DOHH2 (cell line): ENCODE results near the gene UFL1.

Source experiments
- H3F3A ChIP-seq: fragments of 200-600 bp; sonication (generic), shearing (Covaris generic); 2 replicates; pipeline ENCODE4 v1.6.0; 2016; ENCODE audit warnings: antibody characterized with exemption, mild to moderate bottlenecking; ENCODE audit not compliant: control insufficient read depth, insufficient read depth
- H3K27ac ChIP-seq: fragments of 200-600 bp; sonication (generic); 2 replicates; pipeline ENCODE4 v1.5.1; 2014; ENCODE audit warnings: low read depth, mild to moderate bottlenecking, low read length, moderate library complexity
- H3K27me3 ChIP-seq: fragments of 200-600 bp; sonication (generic); 2 replicates; pipeline ENCODE4 v1.6.1; 2014; ENCODE audit warnings: mild to moderate bottlenecking, low read length, mixed read lengths; ENCODE audit not compliant: control insufficient read depth
- H3K36me3 ChIP-seq: fragments of 200-600 bp; sonication (generic); 2 replicates; pipeline ENCODE4 v1.6.1; 2014; ENCODE audit warnings: mild to moderate bottlenecking, low read length, moderate library complexity, mixed read lengths; ENCODE audit not compliant: control insufficient read depth
- H3K4me1 ChIP-seq: fragments of 200-600 bp; sonication (generic); 2 replicates; pipeline ENCODE4 v1.6.1; 2014; ENCODE audit warnings: mild to moderate bottlenecking, low read length, mixed read lengths; ENCODE audit not compliant: control insufficient read depth
- H3K4me2 ChIP-seq: fragments of 200-600 bp; sonication (generic); 2 replicates; pipeline ENCODE4 v1.6.0; 2014; ENCODE audit warnings: mild to moderate bottlenecking, low read length, moderate library complexity
- H3K4me3 ChIP-seq: fragments of 200-600 bp; sonication (generic); 2 replicates; pipeline ENCODE4 v1.5.1; 2014; ENCODE audit warnings: mild to moderate bottlenecking, low read length, mixed read lengths
- H3K79me2 ChIP-seq: fragments of 200-600 bp; sonication (generic); 2 replicates; pipeline ENCODE4 v1.6.1; 2014; ENCODE audit warnings: mild to moderate bottlenecking, low read length, mixed read lengths; ENCODE audit not compliant: control insufficient read depth
- H3K9me2 ChIP-seq: fragments of 200-600 bp; sonication (generic); replicated peaks from 2 replicates; pipeline ENCODE4 v1.6.1; 2014; ENCODE audit warnings: mild to moderate bottlenecking, low read length, mixed read lengths; ENCODE audit not compliant: control insufficient read depth
- H3K9me3 ChIP-seq: fragments of 200-600 bp; sonication (generic); 2 replicates; pipeline ENCODE4 v1.6.1; 2014; ENCODE audit warnings: antibody characterized with exemption, low read length, mixed read lengths; ENCODE audit not compliant: control insufficient read depth, insufficient read depth
- H4K20me1 ChIP-seq: fragments of 200-600 bp; sonication (generic); 2 replicates; pipeline ENCODE4 v1.6.0; 2014; ENCODE audit warnings: low read depth, mild to moderate bottlenecking, antibody characterized with exemption, low read length, moderate library complexity; ENCODE audit not compliant: control insufficient read depth, insufficient read depth
- CTCF ChIP-seq: fragments of 200-600 bp; sonication (generic); IDR thresholded peaks from one replicate; pipeline ENCODE4 v1.5.1; 2014; ENCODE audit warnings: antibody characterized with exemption, mild to moderate bottlenecking, low read depth, low read length; ENCODE audit not compliant: poor library complexity, severe bottlenecking
- EZH2phosphoT487 ChIP-seq: fragments of 200-600 bp; sonication (generic); IDR thresholded peaks from 2 replicates; pipeline ENCODE4 v1.6.1; 2017; ENCODE audit warnings: borderline replicate concordance, mild to moderate bottlenecking, antibody characterized with exemption, low read length, moderate library complexity, mixed read lengths

The UFL1 gene

GRCh38 chr6:96571551-96571950 is 49.9 kb downstream of the UFL1 start:
- no peaks in the 10 kb centered on the region for H3K79me2 ChIP-seq
- H3K4me1 ChIP-seq, result no peaks in the 10 kb centered on the region
- H3K4me2 ChIP-seq, result no peak overlapping the region
- no peaks in the 10 kb centered on the region for H4K20me1 ChIP-seq
- H3K9me3 ChIP-seq, result peaks cover 7% of the 10 kb centered on the region; the same call in 1 of the 2 replicates
- no peaks in the 10 kb centered on the region for H3K9me2 ChIP-seq
- H3F3A ChIP-seq, result no peaks in the 10 kb centered on the region
- no peak overlapping the region for H3K4me3 ChIP-seq
- no peaks in the 10 kb centered on the region for H3K36me3 ChIP-seq
- no peaks in the 10 kb centered on the region for H3K27me3 ChIP-seq
- H3K27ac ChIP-seq, result no peak overlapping the region
- TF ChIP-seq CTCF (no peak), EZH2phosphoT487 (no peak)

DNA sequence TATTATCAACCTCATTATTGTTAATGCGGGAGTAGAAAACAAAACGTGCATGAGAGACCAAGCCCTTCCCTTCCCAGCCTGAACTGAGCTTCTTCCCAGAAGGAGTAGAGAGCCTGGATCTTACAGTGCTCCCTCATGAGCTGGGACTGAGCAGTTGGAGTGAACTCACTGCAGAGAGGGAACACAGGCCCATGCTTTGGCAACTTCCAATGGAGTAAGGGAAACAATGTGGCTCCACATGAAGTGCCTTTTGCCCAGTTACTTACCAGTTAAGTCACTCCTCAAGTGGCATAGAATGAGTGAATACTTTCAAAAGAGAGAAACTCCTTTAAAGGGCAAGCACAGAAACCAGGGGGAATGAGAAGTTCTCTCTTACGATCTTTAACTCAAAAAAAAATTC is 53.8 kb downstream of the UFL1 start:
- H3K4me2 ChIP-seq, result no peak overlapping the region
- no peak for TF ChIP-seq CTCF
- no peak for TF ChIP-seq EZH2phosphoT487
- H3K27me3 ChIP-seq, result peaks cover 11% of the 10 kb centered on the region; the same call in 1 of the 2 replicates
- H3K4me3 ChIP-seq, result no peak overlapping the region
- H3K9me2 ChIP-seq, result no peaks in the 10 kb centered on the region
- no peaks in the 10 kb centered on the region for H4K20me1 ChIP-seq
- H3K36me3 ChIP-seq, result no peaks in the 10 kb centered on the region
- 0 out of 2 replicates have a peak, but pooled peaks cover under 1% of the 10 kb centered on the region for H3K9me3 ChIP-seq
- no peaks in the 10 kb centered on the region for H3K4me1 ChIP-seq
- no peak overlapping the region for H3K27ac ChIP-seq
- H3K79me2 ChIP-seq, result no peaks in the 10 kb centered on the region
- no peaks in the 10 kb centered on the region for H3F3A ChIP-seq

DNA sequence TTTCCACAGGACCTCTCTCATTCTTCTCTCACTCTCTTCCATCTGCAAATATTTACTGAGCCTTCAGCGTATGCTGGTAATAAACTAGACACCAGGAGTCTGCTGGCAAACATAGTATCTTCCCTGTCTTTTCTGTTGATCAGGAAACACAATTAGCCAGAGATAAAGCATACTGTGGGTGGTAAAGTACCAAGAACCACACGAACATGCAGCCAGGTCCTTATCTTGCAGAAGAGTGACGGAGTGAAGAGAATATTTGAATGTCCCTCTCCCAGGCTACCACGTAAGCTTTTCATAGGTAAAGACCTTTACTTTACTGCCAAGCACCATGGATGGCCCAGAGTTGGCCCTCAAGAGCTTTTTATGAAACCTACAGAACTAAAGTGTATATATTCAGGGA is 54.6 kb downstream of the UFL1 start:
- peaks cover 11% of the 10 kb centered on the region; the same call in 1 of the 2 replicates for H3K27me3 ChIP-seq

More for the DNA sequence above, 54.6 kb downstream of the UFL1 start:
- Histone ChIP-seq H3F3A (no peaks in the 10 kb centered on the region), H3K79me2 (no peaks in the 10 kb centered on the region), H3K36me3 (no peaks in the 10 kb centered on the region), H4K20me1 (no peaks in the 10 kb centered on the region), H3K9me2 (no peaks in the 10 kb centered on the region), H3K4me1 (no peaks in the 10 kb centered on the region), H3K4me3 (no peak overlapping the region), H3K4me2 (no peak overlapping the region), H3K9me3 (no peaks in the 10 kb centered on the region), H3K27ac (no peak overlapping the region)
- no peak for TF ChIP-seq EZH2phosphoT487
- TF ChIP-seq CTCF, result no peak
